ENCODE results near the gene MRS2. TPM values are rescaled to one million over a fixed set of nuclear protein-coding genes. Genes with fewer than 3 reads are reported as not detected.
"Not testable (repeated sequence)": the region's sequence is repeated elsewhere in the genome, so short reads cannot be mapped to it uniquely, and the experiment has no call there.

The MRS2 gene
- total RNA-seq, 1 experiment from 2014 or later: 23.0 TPM

DNA sequence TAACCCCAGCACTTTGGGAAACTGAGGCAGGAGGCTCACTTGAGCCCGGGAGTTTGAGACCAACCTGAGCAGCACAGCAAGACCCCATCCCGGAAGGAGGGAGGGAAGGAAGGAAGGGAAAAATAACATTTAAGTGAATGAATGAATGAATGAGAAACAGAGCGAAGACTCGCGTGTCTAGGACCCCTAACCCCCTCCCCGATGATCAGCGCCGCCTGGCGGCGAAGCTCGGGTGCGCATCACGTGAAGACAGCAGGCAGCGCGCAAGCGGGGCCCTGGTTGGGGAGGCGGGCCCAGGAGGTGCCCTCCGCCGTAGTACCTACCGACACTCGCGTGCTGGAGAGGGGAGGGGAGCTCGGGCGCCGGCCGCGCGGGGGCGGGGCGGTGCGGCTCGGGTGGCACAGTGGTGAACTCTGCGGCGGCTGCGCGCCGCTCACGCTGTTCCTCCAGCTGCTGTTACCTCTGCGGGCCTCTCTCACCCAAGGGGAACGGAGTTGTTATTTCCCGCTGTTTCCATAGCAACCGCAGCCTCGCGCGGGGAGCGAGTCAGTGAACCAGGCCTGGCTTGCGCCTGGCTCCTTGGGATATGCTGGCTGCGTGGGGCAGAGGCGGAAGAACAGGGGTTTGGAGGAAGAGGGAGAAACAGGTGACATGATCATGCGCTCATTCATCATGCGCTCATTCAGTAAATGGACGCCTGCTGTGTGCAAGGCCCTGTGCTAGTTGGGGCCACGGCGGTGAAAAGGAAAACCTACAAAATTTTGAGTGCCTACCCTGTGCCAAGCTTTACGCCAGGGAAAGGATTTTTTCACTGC is 42.9 kb upstream of the MRS2 start:
- Mint-ChIP-seq H3K4me1 (ENCODE audit: insufficient read depth, unreplicated experiment) (peaks cover 4% of the 10 kb centered on the region), H3K4me3 (ENCODE audit: unreplicated experiment) (peak overlapping the region; percentile 74), H3K9me3 (ENCODE audit: unreplicated experiment) (no peaks in the 10 kb centered on the region), H3K36me3 (ENCODE audit: insufficient read depth, unreplicated experiment) (no peaks in the 10 kb centered on the region), H3K27ac (ENCODE audit: low read depth, unreplicated experiment) (peak overlapping the region; percentile 83), H3K27me3 (ENCODE audit: insufficient read depth, unreplicated experiment) (peaks cover 9% of the 10 kb centered on the region)
- CTCF ChIA-PET: interaction anchor here (0.6 to 4.3 kb wide), 16 partner anchors 10 to 700 kb away, joined by 3 to 27 read pairs (median 3); no protein-coding TSS in a partner anchor
- BruUV-seq (replicated peaks): no TSS peak
- TF ChIP-seq, protein P1, sequence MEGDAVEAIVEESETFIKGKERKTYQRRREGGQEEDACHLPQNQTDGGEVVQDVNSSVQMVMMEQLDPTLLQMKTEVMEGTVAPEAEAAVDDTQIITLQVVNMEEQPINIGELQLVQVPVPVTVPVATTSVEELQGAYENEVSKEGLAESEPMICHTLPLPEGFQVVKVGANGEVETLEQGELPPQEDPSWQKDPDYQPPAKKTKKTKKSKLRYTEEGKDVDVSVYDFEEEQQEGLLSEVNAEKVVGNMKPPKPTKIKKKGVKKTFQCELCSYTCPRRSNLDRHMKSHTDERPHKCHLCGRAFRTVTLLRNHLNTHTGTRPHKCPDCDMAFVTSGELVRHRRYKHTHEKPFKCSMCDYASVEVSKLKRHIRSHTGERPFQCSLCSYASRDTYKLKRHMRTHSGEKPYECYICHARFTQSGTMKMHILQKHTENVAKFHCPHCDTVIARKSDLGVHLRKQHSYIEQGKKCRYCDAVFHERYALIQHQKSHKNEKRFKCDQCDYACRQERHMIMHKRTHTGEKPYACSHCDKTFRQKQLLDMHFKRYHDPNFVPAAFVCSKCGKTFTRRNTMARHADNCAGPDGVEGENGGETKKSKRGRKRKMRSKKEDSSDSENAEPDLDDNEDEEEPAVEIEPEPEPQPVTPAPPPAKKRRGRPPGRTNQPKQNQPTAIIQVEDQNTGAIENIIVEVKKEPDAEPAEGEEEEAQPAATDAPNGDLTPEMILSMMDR (IDR thresholded peaks at IDR 0.05; ENCODE audit: unreplicated experiment): peak; percentile 83
- POLR2A ChIA-PET: interaction anchor here (0.7 kb wide), 1 partner anchor 45 kb away, joined by 3 read pairs; no protein-coding TSS in a partner anchor
- intact Hi-C loops (cut with micrococcal nuclease): loop anchor here (1.0 kb wide), 1 partner anchor 77 kb away; no protein-coding TSS in a partner anchor
- peak; percentile 75 for DNase-seq (ENCODE audit: unreplicated experiment)

DNA sequence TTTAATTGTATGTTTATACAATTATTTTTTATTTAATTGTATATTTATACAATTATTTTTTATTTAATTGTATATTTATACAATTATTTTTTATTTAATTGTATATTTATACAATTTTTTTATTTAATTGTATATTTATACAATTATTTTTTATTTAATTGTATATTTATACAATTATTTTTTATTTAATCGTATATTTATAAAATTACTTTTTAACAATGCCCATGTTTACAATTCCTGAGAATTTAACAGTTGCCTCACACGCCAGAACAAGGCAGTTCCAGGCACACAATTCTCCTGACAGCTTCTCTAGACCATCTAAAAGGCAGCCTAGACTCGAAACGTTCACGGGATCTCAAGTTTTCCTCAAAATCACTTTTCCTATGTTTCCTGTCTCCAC is 40.4 kb upstream of the MRS2 start:
- H3K9me3 Mint-ChIP-seq (ENCODE audit: unreplicated experiment); H3K36me3 Mint-ChIP-seq (ENCODE audit: insufficient read depth, unreplicated experiment); DNase-seq (ENCODE audit: unreplicated experiment); H3K4me3 Mint-ChIP-seq (ENCODE audit: unreplicated experiment); H3K4me1 Mint-ChIP-seq (ENCODE audit: insufficient read depth, unreplicated experiment); intact Hi-C loops (cut with micrococcal nuclease); H3K27me3 Mint-ChIP-seq (ENCODE audit: insufficient read depth, unreplicated experiment); BruUV-seq (replicated peaks); H3K27ac Mint-ChIP-seq (ENCODE audit: low read depth, unreplicated experiment): not testable (repeated sequence)
- CTCF ChIA-PET: interaction anchor here (4.3 kb wide), 1 partner anchor 79 kb away, joined by 27 read pairs; no protein-coding TSS in a partner anchor
- POLR2A ChIA-PET: interaction anchor here (1.0 kb wide), 1 partner anchor 25 kb away, joined by 3 read pairs; no protein-coding TSS in a partner anchor

DNA sequence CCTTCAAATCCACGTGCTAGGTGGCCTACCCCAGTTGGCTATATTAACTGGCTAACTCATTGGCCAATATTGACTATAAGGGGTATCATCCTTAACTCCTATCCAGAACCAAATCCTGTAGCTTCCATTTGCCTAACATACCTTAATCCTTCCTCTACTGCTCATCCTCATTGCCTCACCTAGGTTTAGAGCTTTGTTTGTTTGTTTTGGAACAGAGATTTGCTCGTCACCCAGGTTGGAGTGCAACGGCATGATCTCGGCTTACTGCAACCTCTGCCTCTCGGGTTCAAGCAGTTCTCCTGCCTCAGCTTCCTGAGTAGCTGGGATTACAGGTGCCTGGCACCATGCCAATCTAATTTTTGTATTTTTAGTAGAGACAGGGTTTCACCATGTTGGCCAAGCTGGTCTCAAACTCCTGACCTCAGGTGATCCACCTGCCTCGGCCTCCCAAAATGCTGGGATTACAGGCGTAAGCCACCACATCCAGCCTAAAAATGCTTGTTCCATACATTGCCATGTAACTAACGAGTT is 37.6 kb upstream of the MRS2 start:
- CTCF ChIA-PET: interaction anchor here (0.7 to 2.0 kb wide), 3 partner anchors 22 to 82 kb away, joined by 4 to 9 read pairs (median 7); no protein-coding TSS in a partner anchor
- POLR2A ChIA-PET; H3K36me3 Mint-ChIP-seq (ENCODE audit: insufficient read depth, unreplicated experiment); H3K27ac Mint-ChIP-seq (ENCODE audit: low read depth, unreplicated experiment); H3K4me3 Mint-ChIP-seq (ENCODE audit: unreplicated experiment); H3K4me1 Mint-ChIP-seq (ENCODE audit: insufficient read depth, unreplicated experiment); H3K9me3 Mint-ChIP-seq (ENCODE audit: unreplicated experiment); intact Hi-C loops (cut with micrococcal nuclease); H3K27me3 Mint-ChIP-seq (ENCODE audit: insufficient read depth, unreplicated experiment); BruUV-seq (replicated peaks): not testable (repeated sequence)
- DNase-seq (ENCODE audit: unreplicated experiment): peak; percentile 18

DNA sequence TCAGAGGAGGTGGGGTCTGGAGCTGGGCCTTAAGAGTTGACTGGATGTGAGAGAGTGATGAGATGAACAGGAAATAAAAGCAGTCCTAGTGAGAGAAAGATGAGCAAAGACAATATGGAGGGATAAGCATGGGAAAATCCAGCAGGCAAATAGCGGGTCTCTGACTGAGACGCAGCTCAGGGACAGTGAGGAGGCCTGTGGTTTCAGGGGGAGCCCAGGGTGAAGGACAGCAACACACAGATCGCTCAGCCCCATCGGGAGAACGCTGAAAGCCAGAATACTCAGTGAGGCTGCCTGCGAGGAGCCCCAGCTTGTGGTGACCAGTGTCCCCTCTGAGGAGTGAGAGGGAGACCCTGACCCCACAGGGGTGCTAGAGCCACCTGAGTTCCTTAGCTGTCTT is 28.1 kb upstream of the MRS2 start:
- no peaks in the 10 kb centered on the region for H3K36me3 Mint-ChIP-seq (ENCODE audit: insufficient read depth, unreplicated experiment)
- intact Hi-C loops (cut with micrococcal nuclease): no loop called here
- no peak for DNase-seq (ENCODE audit: unreplicated experiment)
- H3K4me1 Mint-ChIP-seq (ENCODE audit: insufficient read depth, unreplicated experiment): no peaks in the 10 kb centered on the region
- POLR2A ChIA-PET: no interaction called here
- H3K27me3 Mint-ChIP-seq (ENCODE audit: insufficient read depth, unreplicated experiment): no peaks in the 10 kb centered on the region
- no peak overlapping the region for H3K4me3 Mint-ChIP-seq (ENCODE audit: unreplicated experiment)
- CTCF ChIA-PET: interaction anchor here (0.6 to 2.0 kb wide), 3 partner anchors 14 to 755 kb away, joined by 4 to 6 read pairs (median 4); no protein-coding TSS in a partner anchor
- no peaks in the 10 kb centered on the region for H3K9me3 Mint-ChIP-seq (ENCODE audit: unreplicated experiment)
- no TSS peak for BruUV-seq (replicated peaks)
- no peak overlapping the region for H3K27ac Mint-ChIP-seq (ENCODE audit: low read depth, unreplicated experiment)
- TF ChIP-seq, protein P1 (IDR thresholded peaks at IDR 0.05; ENCODE audit: unreplicated experiment): no peak

DNA sequence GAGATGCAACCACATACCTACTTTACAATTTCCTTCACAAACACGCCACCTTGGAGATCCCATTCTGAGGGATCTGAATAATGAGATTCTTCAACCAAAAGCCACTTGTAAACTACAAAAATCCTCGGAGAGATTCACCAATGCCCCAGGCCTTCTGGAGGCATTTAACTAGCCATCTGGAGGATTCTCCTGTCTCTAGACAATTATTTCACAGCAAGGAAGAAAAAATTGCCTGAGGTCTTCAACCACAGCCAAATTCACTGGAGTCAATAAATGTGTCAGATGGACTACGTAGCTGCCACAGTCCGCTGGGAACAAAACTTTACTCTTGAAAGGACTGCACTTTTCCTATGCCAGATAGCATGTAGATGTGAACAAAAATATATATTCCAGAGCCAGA is 25.9 kb upstream of the MRS2 start:
- ChIA-PET CTCF (no interaction called here), POLR2A (no interaction called here)
- Mint-ChIP-seq H3K9me3 (ENCODE audit: unreplicated experiment) (no peaks in the 10 kb centered on the region), H3K36me3 (ENCODE audit: insufficient read depth, unreplicated experiment) (no peaks in the 10 kb centered on the region), H3K4me3 (ENCODE audit: unreplicated experiment) (no peak overlapping the region), H3K4me1 (ENCODE audit: insufficient read depth, unreplicated experiment) (no peaks in the 10 kb centered on the region), H3K27me3 (ENCODE audit: insufficient read depth, unreplicated experiment) (no peaks in the 10 kb centered on the region), H3K27ac (ENCODE audit: low read depth, unreplicated experiment) (no peak overlapping the region)
- DNase-seq (ENCODE audit: unreplicated experiment): no peak
- intact Hi-C loops (cut with micrococcal nuclease): no loop called here
- no TSS peak for BruUV-seq (replicated peaks)
- TF ChIP-seq, protein P1 (IDR thresholded peaks at IDR 0.05; ENCODE audit: unreplicated experiment): no peak

Data from MCF 10A (cell line).